Measurements from ENCODE around the gene GPRC5B.

GPRC5B gene

GRCh38 chr16:19898166-19898565 is 13.5 kb upstream of the GPRC5B start:
- FAIRE-seq, result no peak
- DNase-seq (ENCODE audit: insufficient read length, low spot score), result no peak
- no peak for TF ChIP-seq CTCF (IDR thresholded peaks at IDR 0.05; ENCODE audit: insufficient read depth, missing control alignments)

GRCh38 chr16:19896951-19897350 is 12.3 kb upstream of the GPRC5B start:
- DNase-seq (ENCODE audit: insufficient read length, low spot score), result no peak
- no peak for TF ChIP-seq CTCF (IDR thresholded peaks at IDR 0.05; ENCODE audit: insufficient read depth, missing control alignments)
- no peak for FAIRE-seq

- FAIRE-seq (no peak), DNase-seq (ENCODE audit: insufficient read length, low spot score) (no peak)
- no peak for TF ChIP-seq CTCF (IDR thresholded peaks at IDR 0.05; ENCODE audit: insufficient read depth, missing control alignments)
These were observed 9.9 kb upstream of the GPRC5B start for GRCh38 chr16:19894586-19894985.

- TF ChIP-seq CTCF (IDR thresholded peaks at IDR 0.05; ENCODE audit: insufficient read depth, missing control alignments), result no peak
- FAIRE-seq (no peak), DNase-seq (ENCODE audit: insufficient read length, low spot score) (no peak)
These were observed 8.3 kb upstream of the GPRC5B start for GRCh38 chr16:19892902-19893301.

- DNase-seq (ENCODE audit: insufficient read length, low spot score), result no peak
- TF ChIP-seq CTCF (IDR thresholded peaks at IDR 0.05; ENCODE audit: insufficient read depth, missing control alignments), result no peak
- FAIRE-seq, result no peak
These were observed 6.3 kb upstream of the GPRC5B start for GRCh38 chr16:19890901-19891300.

- no peak for DNase-seq (ENCODE audit: insufficient read length, low spot score)
- TF ChIP-seq CTCF (IDR thresholded peaks at IDR 0.05; ENCODE audit: insufficient read depth, missing control alignments), result no peak
- FAIRE-seq, result no peak
These were observed 4.2 kb upstream of the GPRC5B start for GRCh38 chr16:19888834-19889233.

GRCh38 chr16:19886073-19886941 is 1.7 kb upstream of the GPRC5B start:
- FAIRE-seq (no peak), DNase-seq (ENCODE audit: insufficient read length, low spot score) (no peak)
- peak; percentile 97 for TF ChIP-seq CTCF (IDR thresholded peaks at IDR 0.05; ENCODE audit: insufficient read depth, missing control alignments)
